K562 (cell line): Measurements from ENCODE around the gene RESF1. TPM values are rescaled to one million over a fixed set of nuclear protein-coding genes. Genes with fewer than 3 reads are reported as not detected.

ENCODE experiments used
- BDP1 ChIP-seq: IDR thresholded peaks from 3 replicates; pipeline ENCODE4 v1.6.1; 2011; ENCODE audit not compliant: insufficient read length, insufficient read depth
- CREB1 ChIP-seq, 2 experiments: sonication (generic) in 1 of 2; formaldehyde crosslinking in 1 of 2; IDR thresholded peaks; 2 replicates each; pipeline versions ENCODE4 v1.6.1 to v1.8.0; 2012 to 2022; ENCODE audit warnings: inconsistent platforms in 1 of 2, mild to moderate bottlenecking in 1 of 2, missing genetic modification reagents in 1 of 2, moderate library complexity in 1 of 2
- DMBX1 ChIP-seq: fragments of 250-450 bp; sonication (Bioruptor Pico); IDR thresholded peaks from 2 replicates; pipeline ENCODE4 v1.8.0; 2022; ENCODE audit warnings: inconsistent platforms, mild to moderate bottlenecking, moderate library complexity, borderline replicate concordance
- ILF3 ChIP-seq: fragments of 450-650 bp; IDR thresholded peaks from 2 replicates; pipeline ENCODE4 v1.6.1; 2018; ENCODE audit warnings: antibody characterized with exemption, mild to moderate bottlenecking, moderate library complexity, borderline replicate concordance
- NUFIP1 ChIP-seq: fragments of 450-650 bp; IDR thresholded peaks from 2 replicates; pipeline ENCODE4 v1.6.1; 2018; ENCODE audit not compliant: partially characterized antibody
- SETDB1 ChIP-seq: IDR thresholded peaks from one replicate; pipeline ENCODE4 v1.6.1; 2012; ENCODE audit warnings: low read length, control low read depth, inconsistent platforms
- SMAD1 ChIP-seq: fragments of 150-350 bp; IDR thresholded peaks from 2 replicates; pipeline ENCODE4 v1.6.1; 2014; ENCODE audit warnings: low read length, low read depth; ENCODE audit not compliant: partially characterized antibody
- THRAP3 ChIP-seq: fragments of 450-650 bp; IDR thresholded peaks from 2 replicates; pipeline ENCODE4 v1.6.1; 2016; ENCODE audit warnings: mild to moderate bottlenecking, inconsistent platforms, borderline replicate concordance
- ZKSCAN8 ChIP-seq: fragments of 200-800 bp; sonication (Bioruptor generic); IDR thresholded peaks from 2 replicates; pipeline ENCODE4 v1.6.1; 2016; ENCODE audit warnings: missing genetic modification characterization, missing compliant biosample characterization
- ZNF133 ChIP-seq: fragments of 250-450 bp; sonication (Bioruptor Pico); IDR thresholded peaks from 2 replicates; pipeline ENCODE4 v1.4.0; 2020; ENCODE audit warnings: mild to moderate bottlenecking
- ZNF324 ChIP-seq: fragments of 250-450 bp; sonication (Bioruptor Pico); IDR thresholded peaks from 2 replicates; pipeline ENCODE4 v1.4.0; 2020; ENCODE audit warnings: mild to moderate bottlenecking
- polyA plus RNA-seq, 8 experiments: library from polyadenylated mRNA; depleted of rRNA in 4 of 8; stranded (reverse) in 5 of 8; unstranded in 3 of 8; fragments of >200 nt; fragmentation: Nextera tagmentation in 2 of 8; fragmentation: Illumina TruSeq in 1 of 8; extraction: Ambion mirVana in 2 of 8; extraction: Trizol in 1 of 8; gene quantifications; 2 replicates each; pipeline versions ENCODE4 v1.2.1 to v1.2.3, GENCODE V29; 2011 to 2014; ENCODE audit warnings: inconsistent platforms in 1 of 8, missing spikeins in 1 of 8
- total RNA-seq, 7 experiments: library from RNA; depleted of rRNA in 6 of 7; stranded (reverse); fragments of >200 nt in 6 of 7; fragmentation: Illumina TruSeq in 2 of 7; extraction: Trizol in 2 of 7; gene quantifications; 2 replicates each; pipeline versions ENCODE4 v1.2.1 to v1.2.3, GENCODE V29; 2011 to 2021; ENCODE audit warnings: low replicate concordance in 1 of 7
- TF ChIP-seq, protein P1 (sequence below): fragments of 200-400 bp; formaldehyde crosslinking; IDR thresholded peaks from 2 replicates; pipeline ENCODE4 v1.6.1; 2017; ENCODE audit warnings: mild to moderate bottlenecking, low read depth, low read length, moderate library complexity
- TF ChIP-seq, protein P2 (sequence below): IDR thresholded peaks from 2 replicates; pipeline ENCODE4 v1.6.1; 2012; ENCODE audit warnings: low read depth, low read length, improper control_type of control experiment, borderline replicate concordance
- TF ChIP-seq, protein P3 (sequence below): fragments of 450-650 bp; IDR thresholded peaks from 2 replicates; pipeline ENCODE4 v1.6.1; 2017; ENCODE audit warnings: mild to moderate bottlenecking, moderate library complexity
- TF ChIP-seq, protein P4 (sequence below): sonication (generic); formaldehyde crosslinking; IDR thresholded peaks from 2 replicates; pipeline ENCODE4 v1.8.1; 2023; ENCODE audit warnings: mild to moderate bottlenecking, missing genetic modification reagents
- TF ChIP-seq, protein P5 (sequence below), 2 experiments: fragments of 250-450 bp in 1 of 2; fragments of 450-650 bp in 1 of 2; sonication (Bioruptor Pico) in 1 of 2; IDR thresholded peaks; 2 replicates each; pipeline versions ENCODE4 v1.6.1 to v1.8.0; 2016 to 2021; ENCODE audit warnings: mild to moderate bottlenecking in 2 of 2, moderate library complexity in 2 of 2, missing compliant biosample characterization in 1 of 2, missing genetic modification characterization in 1 of 2
- TF ChIP-seq, protein P6 (sequence below): sonication (generic); IDR thresholded peaks from 2 replicates; pipeline ENCODE4 v1.6.1; 2016

Gene RESF1
- total and polyA plus RNA-seq, 9 of the 15 experiments (the other 6 are each of a cell fraction or from before 2014, with no cell fraction given): 21.5 to 121 (median 53.6) TPM

DNA sequence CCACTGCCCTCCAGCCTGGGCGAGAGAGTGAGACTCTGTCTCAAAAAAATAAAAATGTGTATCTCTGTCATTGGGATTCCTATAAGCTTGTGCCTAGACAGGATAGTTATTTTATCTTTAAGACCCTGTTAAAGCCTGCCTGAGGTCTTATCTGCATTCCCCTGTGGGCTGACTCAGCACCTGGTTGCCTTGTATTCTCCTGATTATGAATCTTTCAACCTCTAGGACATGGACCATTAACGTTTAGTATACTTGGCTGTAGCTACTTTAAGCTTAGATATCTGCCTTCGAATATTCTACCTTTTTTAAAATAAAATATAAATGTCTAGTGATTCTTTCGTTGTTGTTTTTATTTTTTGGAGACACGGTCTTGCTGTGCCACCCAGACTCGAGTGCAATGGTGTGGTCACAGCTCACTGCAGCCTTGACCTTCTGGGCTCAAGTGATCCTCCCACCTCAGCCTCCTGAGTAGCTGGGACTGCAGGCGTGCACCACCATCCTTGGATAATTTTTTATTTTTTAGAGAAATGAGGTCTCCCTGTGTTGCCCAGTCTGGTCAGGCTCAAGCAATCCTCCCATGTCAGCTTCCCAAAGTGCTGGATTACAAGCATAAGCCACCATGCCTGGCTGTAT is 41.3 kb downstream of the RESF1 start (continued):
- TF ChIP-seq, protein P1, sequence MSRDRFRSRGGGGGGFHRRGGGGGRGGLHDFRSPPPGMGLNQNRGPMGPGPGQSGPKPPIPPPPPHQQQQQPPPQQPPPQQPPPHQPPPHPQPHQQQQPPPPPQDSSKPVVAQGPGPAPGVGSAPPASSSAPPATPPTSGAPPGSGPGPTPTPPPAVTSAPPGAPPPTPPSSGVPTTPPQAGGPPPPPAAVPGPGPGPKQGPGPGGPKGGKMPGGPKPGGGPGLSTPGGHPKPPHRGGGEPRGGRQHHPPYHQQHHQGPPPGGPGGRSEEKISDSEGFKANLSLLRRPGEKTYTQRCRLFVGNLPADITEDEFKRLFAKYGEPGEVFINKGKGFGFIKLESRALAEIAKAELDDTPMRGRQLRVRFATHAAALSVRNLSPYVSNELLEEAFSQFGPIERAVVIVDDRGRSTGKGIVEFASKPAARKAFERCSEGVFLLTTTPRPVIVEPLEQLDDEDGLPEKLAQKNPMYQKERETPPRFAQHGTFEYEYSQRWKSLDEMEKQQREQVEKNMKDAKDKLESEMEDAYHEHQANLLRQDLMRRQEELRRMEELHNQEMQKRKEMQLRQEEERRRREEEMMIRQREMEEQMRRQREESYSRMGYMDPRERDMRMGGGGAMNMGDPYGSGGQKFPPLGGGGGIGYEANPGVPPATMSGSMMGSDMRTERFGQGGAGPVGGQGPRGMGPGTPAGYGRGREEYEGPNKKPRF: no peak
- TF ChIP-seq, protein P2, sequence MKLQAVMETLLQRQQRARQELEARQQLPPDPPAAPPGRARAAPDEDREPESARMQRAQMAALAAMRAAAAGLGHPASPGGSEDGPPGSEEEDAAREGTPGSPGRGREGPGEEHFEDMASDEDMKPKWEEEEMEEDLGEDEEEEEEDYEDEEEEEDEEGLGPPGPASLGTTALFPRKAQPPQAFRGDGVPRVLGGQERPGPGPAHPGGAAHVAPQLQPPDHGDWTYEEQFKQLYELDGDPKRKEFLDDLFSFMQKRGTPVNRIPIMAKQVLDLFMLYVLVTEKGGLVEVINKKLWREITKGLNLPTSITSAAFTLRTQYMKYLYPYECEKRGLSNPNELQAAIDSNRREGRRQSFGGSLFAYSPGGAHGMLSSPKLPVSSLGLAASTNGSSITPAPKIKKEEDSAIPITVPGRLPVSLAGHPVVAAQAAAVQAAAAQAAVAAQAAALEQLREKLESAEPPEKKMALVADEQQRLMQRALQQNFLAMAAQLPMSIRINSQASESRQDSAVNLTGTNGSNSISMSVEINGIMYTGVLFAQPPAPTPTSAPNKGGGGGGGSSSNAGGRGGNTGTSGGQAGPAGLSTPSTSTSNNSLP: 0 out of 2 replicates have a peak, but pooled peaks have one; percentile 46
- TF ChIP-seq, protein P3, sequence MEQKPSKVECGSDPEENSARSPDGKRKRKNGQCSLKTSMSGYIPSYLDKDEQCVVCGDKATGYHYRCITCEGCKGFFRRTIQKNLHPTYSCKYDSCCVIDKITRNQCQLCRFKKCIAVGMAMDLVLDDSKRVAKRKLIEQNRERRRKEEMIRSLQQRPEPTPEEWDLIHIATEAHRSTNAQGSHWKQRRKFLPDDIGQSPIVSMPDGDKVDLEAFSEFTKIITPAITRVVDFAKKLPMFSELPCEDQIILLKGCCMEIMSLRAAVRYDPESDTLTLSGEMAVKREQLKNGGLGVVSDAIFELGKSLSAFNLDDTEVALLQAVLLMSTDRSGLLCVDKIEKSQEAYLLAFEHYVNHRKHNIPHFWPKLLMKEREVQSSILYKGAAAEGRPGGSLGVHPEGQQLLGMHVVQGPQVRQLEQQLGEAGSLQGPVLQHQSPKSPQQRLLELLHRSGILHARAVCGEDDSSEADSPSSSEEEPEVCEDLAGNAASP: no peak
- TF ChIP-seq DMBX1 (no peak), CREB1 (IDR thresholded peaks at IDR 0.05) (peak; percentile 57; the same call in 1 of the 2 replicates), CREB1 (CRISPR knock-in tag; IDR thresholded peaks at IDR 0.05) (0 out of 2 replicates have a peak, but pooled peaks have one; percentile 4), BDP1 (no peak), ZNF324 (CRISPR knock-in tag) (no peak), ZKSCAN8 (CRISPR knock-in tag) (no peak), SETDB1 (no peak), ZNF133 (CRISPR knock-in tag) (no peak), ILF3 (peak; percentile 89; the same call in 1 of the 2 replicates), SMAD1 (peak; percentile 22), NUFIP1 (no peak), THRAP3 (no peak)
- TF ChIP-seq, protein P4, sequence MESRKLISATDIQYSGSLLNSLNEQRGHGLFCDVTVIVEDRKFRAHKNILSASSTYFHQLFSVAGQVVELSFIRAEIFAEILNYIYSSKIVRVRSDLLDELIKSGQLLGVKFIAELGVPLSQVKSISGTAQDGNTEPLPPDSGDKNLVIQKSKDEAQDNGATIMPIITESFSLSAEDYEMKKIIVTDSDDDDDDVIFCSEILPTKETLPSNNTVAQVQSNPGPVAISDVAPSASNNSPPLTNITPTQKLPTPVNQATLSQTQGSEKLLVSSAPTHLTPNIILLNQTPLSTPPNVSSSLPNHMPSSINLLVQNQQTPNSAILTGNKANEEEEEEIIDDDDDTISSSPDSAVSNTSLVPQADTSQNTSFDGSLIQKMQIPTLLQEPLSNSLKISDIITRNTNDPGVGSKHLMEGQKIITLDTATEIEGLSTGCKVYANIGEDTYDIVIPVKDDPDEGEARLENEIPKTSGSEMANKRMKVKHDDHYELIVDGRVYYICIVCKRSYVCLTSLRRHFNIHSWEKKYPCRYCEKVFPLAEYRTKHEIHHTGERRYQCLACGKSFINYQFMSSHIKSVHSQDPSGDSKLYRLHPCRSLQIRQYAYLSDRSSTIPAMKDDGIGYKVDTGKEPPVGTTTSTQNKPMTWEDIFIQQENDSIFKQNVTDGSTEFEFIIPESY: no peak
- TF ChIP-seq, protein P5, sequence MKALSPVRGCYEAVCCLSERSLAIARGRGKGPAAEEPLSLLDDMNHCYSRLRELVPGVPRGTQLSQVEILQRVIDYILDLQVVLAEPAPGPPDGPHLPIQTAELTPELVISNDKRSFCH (CRISPR knock-in tag; IDR thresholded peaks at IDR 0.05): no peak
- TF ChIP-seq, protein P5 (tag; IDR thresholded peaks at IDR 0.05): 0 out of 2 replicates have a peak, but pooled peaks have one; percentile 23
- TF ChIP-seq, protein P6, sequence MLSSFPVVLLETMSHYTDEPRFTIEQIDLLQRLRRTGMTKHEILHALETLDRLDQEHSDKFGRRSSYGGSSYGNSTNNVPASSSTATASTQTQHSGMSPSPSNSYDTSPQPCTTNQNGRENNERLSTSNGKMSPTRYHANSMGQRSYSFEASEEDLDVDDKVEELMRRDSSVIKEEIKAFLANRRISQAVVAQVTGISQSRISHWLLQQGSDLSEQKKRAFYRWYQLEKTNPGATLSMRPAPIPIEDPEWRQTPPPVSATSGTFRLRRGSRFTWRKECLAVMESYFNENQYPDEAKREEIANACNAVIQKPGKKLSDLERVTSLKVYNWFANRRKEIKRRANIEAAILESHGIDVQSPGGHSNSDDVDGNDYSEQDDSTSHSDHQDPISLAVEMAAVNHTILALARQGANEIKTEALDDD: peak; percentile 82
